Kidney (tissue), 14 donors: ENCODE measurements around the gene GNPTAB. TPM values are rescaled to one million over a fixed set of nuclear protein-coding genes. Genes with fewer than 3 reads are reported as not detected.

Experiments used
- DNase-seq, 5 donors: peaks; one replicate each; pipeline ENCODE4 v3.0.0-alpha.2; 2013 to 2020
- FAIRE-seq: peaks from 2 replicates; lab custom pipeline; 2012; peaks lifted over from hg19 to GRCh38; lab: Jason Lieb, UNC
- H3K27ac ChIP-seq, 2 donors: one replicate each; pipeline ENCODE4 v1.7.0; 2013; ENCODE audit warnings: low read depth in 2 of 2, low read length in 2 of 2, inconsistent platforms in 1 of 2
- H3K27me3 ChIP-seq: one replicate; pipeline ENCODE4 v1.7.1; 2013; ENCODE audit warnings: low read length, inconsistent platforms; ENCODE audit not compliant: control insufficient read depth, insufficient read depth
- H3K36me3 ChIP-seq, 3 donors: one replicate each; pipeline versions ENCODE4 v1.7.0 to v1.7.1; 2013; ENCODE audit warnings: low read length in 3 of 3, control low read depth in 1 of 3, inconsistent platforms in 1 of 3; ENCODE audit not compliant: insufficient read depth in 3 of 3, control insufficient read depth in 2 of 3
- H3K4me1 ChIP-seq, 3 donors: one replicate each; pipeline versions ENCODE4 v1.7.0 to v1.7.1; 2013; ENCODE audit warnings: low read length in 3 of 3, inconsistent platforms in 1 of 3, low read depth in 1 of 3; ENCODE audit not compliant: control insufficient read depth in 2 of 3, insufficient read depth in 2 of 3
- H3K4me3 ChIP-seq, 3 donors: one replicate each; pipeline versions ENCODE4 v1.7.0 to v1.8.1; 2013; ENCODE audit warnings: low read length in 3 of 3, control low read depth in 1 of 3, inconsistent platforms in 1 of 3
- H3K9ac ChIP-seq, 3 donors: one replicate each; pipeline versions ENCODE4 v1.7.0 to v1.7.1; 2013; ENCODE audit warnings: low read length in 3 of 3, control low read depth in 1 of 3, inconsistent platforms in 1 of 3
- H3K9me3 ChIP-seq, 3 donors: one replicate each; pipeline versions ENCODE4 v1.7.0 to v1.7.1; 2013; ENCODE audit warnings: low read length in 3 of 3, control low read depth in 1 of 3, inconsistent platforms in 1 of 3; ENCODE audit not compliant: control insufficient read depth in 2 of 3, insufficient read depth in 1 of 3
- intact Hi-C: fragments of 100-400 bp; cut with DNase I; formaldehyde crosslinking; loops from one replicate; pipeline ENCODE4 v1.11.1; 2022
- polyA plus RNA-seq: library from polyadenylated mRNA; stranded (reverse); fragments of 350-450 nt; fragmentation: Illumina TruSeq; extraction: RNeasy Lipid Tissue Mini Kit (QIAGEN cat#74804); gene quantifications from one replicate; pipeline ENCODE4 v1.2.3, GENCODE V29; 2014; ENCODE audit warnings: low read depth, low replicate concordance; ENCODE audit not compliant: insufficient read depth
- total RNA-seq: library from RNA; stranded (reverse); fragmentation: NEBNext Ultra II Directional; extraction: Animal tissue kit (Norgen Biotek cat#: 25700); gene quantifications from one replicate; pipeline ENCODE4 v1.2.1, GENCODE V29; 2021
- TF ChIP-seq, protein P1 (sequence below): IDR thresholded peaks from 3 replicates; pipeline ENCODE4 v1.5.1; 2012; ENCODE audit warnings: mild to moderate bottlenecking, moderate library complexity, borderline replicate concordance; ENCODE audit not compliant: insufficient read depth; ENCODE audit errors: extremely low read depth
- donor health status: control.
- donor health status: control.
- donor health status: control.
- donor health status: control.
- donor health status: control.
- donor health status: DM: yes; HTN: yes; CAD: no.
- donor health status: Normal renal cell carcinoma (clear cell type).

GNPTAB gene
- total and polyA plus RNA-seq, 2 donors from 2014 or later: 17.8 to 46.0 TPM

DNA sequence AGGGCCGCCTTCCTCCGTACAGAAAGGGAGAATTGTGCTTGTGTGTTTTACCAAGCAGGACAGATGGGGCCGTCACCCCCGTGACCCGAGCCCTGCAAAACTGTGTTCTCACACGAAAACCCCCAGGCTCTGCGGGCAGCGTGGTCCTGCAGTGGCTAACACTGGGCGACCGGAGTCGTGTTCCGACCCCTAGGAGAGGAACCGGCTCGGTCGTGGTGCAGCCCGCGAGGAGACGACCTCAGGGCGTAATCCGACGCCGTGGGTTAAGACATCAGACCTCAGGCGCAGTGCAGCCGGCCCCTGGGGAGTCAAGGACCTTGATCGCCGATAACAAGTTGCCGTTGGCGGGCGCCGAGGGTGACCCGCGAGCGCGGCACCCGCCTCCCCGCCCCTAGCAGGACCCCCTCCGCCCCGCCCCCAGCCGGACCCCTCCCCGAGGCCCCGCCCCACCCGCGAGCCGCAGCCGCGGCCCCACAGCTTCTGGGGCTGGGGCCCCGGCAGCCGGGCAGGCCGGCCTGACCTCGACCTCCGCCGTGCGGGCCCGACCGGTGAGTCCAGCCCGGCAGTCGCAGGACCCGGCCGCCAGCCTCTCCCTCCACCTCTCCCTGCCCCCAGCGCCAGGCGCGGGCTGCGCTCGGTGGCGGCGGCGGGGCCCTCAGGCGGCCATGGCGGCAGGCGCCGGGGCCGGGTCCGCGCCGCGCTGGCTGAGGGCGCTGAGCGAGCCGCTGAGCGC lies 133.4 kb downstream of the GNPTAB start, which contains the start of gene CHPT1:
CHPT1 (plus strand) TSS at position 444 of the 733 bp plus-strand sequence; CDS start at position 666, 222 bp downstream.
- Histone ChIP-seq H3K9me3 (no peaks in the 10 kb centered on the region), H3K4me1 (peaks cover 0 to 11% (median 3%) of the 10 kb centered on the region in 3 donors), H3K36me3 (no peaks in the 10 kb centered on the region), H3K9ac (peak within 1 kb of the TSS; percentile 43 to 87 (median 79)), H3K27ac (peak within 1 kb of the TSS; percentile 88 to 94), H3K4me3 (peak within 1 kb of the TSS; percentile 73 to 83 (median 83)), H3K27me3 (no peaks in the 10 kb centered on the region)
- no peak for FAIRE-seq
- peak; percentile 66 to 88 (median 77) for DNase-seq
- intact Hi-C loops: no loop called here
- TF ChIP-seq, protein P1, sequence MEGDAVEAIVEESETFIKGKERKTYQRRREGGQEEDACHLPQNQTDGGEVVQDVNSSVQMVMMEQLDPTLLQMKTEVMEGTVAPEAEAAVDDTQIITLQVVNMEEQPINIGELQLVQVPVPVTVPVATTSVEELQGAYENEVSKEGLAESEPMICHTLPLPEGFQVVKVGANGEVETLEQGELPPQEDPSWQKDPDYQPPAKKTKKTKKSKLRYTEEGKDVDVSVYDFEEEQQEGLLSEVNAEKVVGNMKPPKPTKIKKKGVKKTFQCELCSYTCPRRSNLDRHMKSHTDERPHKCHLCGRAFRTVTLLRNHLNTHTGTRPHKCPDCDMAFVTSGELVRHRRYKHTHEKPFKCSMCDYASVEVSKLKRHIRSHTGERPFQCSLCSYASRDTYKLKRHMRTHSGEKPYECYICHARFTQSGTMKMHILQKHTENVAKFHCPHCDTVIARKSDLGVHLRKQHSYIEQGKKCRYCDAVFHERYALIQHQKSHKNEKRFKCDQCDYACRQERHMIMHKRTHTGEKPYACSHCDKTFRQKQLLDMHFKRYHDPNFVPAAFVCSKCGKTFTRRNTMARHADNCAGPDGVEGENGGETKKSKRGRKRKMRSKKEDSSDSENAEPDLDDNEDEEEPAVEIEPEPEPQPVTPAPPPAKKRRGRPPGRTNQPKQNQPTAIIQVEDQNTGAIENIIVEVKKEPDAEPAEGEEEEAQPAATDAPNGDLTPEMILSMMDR: no peak

- FAIRE-seq (no peak), DNase-seq (peak in 2 of 5 donors; percentile 13 to 45)
- TF ChIP-seq, protein P1: no peak
Measured at GRCh38 chr12:101696251-101697196, 134.2 kb downstream of the GNPTAB start.

DNA sequence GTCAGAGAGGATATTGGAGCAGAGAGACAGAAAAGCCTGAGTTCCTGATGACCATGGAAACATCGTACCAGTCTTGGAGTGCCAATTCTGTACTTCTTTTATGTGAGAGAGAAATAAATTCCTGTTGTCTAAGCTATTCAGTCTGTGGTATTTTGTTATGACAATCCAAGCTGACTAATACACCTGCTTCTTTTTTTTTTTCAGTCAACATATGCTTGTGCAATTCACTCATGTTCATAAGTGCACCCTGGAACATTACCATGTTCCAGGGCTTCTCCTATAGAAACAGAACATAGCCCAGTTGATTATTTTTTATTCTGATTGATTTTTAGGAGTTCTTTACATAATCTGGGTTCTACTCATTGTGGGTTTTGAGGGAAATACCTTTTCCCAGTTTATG lies 135.1 kb downstream of the GNPTAB start:
- Histone ChIP-seq H3K27ac (no peak overlapping the region), H3K4me1 (peaks cover 0 to 5% (median 0%) of the 10 kb centered on the region in 3 donors), H3K9me3 (no peaks in the 10 kb centered on the region), H3K36me3 (no peaks in the 10 kb centered on the region), H3K9ac (no peak overlapping the region), H3K4me3 (no peak overlapping the region), H3K27me3 (no peaks in the 10 kb centered on the region)
- intact Hi-C loops: no loop called here
- TF ChIP-seq, protein P1: no peak
- DNase-seq (no peak), FAIRE-seq (no peak)

More at GRCh38 chr12:101696251-101697196, 134.2 kb downstream of the GNPTAB start:
- peaks cover 0 to 6% (median 0%) of the 10 kb centered on the region in 3 donors for H3K4me1 ChIP-seq
- H3K4me3 ChIP-seq: peak overlapping the region; percentile 58 to 83 (median 75)
- peak overlapping the region; percentile 87 to 94 for H3K27ac ChIP-seq
- no peaks in the 10 kb centered on the region for H3K27me3 ChIP-seq
- intact Hi-C loops: no loop called here
- peak overlapping the region; percentile 43 to 74 (median 60) for H3K9ac ChIP-seq
- H3K9me3 ChIP-seq: no peaks in the 10 kb centered on the region
- H3K36me3 ChIP-seq: no peaks in the 10 kb centered on the region

Other genes with a start within 250 kb of the GNPTAB start
- gene MYBPC1, start 236.0 kb downstream of the GNPTAB start, total RNA-seq: not detected
- not detected for gene MYBPC1, start 236.0 kb downstream of the GNPTAB start, polyA plus RNA-seq
- 32.1 TPM for gene CHPT1, start 133.3 kb downstream of the GNPTAB start, total RNA-seq
- gene CHPT1, start 133.3 kb downstream of the GNPTAB start, polyA plus RNA-seq: 65.5 TPM
- gene SYCP3, start 91.5 kb downstream of the GNPTAB start, total RNA-seq: 0.25 TPM
- 0.54 TPM for gene SYCP3, start 91.5 kb downstream of the GNPTAB start, polyA plus RNA-seq
- gene DRAM1, start 46.6 kb upstream of the GNPTAB start, total RNA-seq: 35.8 TPM
- gene DRAM1, start 46.6 kb upstream of the GNPTAB start, polyA plus RNA-seq: 19.0 TPM
- 33.0 TPM for gene WASHC3, start 231.0 kb upstream of the GNPTAB start, total RNA-seq
- gene WASHC3, start 231.0 kb upstream of the GNPTAB start, polyA plus RNA-seq: 95.9 TPM